ENCODE results near the gene RNF215.

DNA sequence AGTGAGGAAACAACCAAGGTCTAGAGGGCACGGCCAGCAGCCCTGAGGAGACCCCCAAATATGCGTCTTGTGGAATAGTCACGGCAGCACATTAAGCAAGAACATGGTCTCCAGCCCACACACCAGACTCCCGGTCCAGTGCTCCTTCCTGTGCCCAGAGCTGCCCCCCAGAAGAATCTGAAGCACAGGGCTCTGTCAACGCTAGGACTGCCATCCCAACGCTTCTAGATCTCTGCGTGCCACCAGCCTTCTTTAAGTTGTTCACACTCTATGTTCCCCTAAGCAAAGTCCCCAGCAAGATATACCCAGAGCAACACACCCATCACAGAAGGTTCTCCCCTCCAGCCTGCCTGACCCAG lies 6.1 kb upstream of the RNF215 start:
- TF ChIP-seq, protein P1, sequence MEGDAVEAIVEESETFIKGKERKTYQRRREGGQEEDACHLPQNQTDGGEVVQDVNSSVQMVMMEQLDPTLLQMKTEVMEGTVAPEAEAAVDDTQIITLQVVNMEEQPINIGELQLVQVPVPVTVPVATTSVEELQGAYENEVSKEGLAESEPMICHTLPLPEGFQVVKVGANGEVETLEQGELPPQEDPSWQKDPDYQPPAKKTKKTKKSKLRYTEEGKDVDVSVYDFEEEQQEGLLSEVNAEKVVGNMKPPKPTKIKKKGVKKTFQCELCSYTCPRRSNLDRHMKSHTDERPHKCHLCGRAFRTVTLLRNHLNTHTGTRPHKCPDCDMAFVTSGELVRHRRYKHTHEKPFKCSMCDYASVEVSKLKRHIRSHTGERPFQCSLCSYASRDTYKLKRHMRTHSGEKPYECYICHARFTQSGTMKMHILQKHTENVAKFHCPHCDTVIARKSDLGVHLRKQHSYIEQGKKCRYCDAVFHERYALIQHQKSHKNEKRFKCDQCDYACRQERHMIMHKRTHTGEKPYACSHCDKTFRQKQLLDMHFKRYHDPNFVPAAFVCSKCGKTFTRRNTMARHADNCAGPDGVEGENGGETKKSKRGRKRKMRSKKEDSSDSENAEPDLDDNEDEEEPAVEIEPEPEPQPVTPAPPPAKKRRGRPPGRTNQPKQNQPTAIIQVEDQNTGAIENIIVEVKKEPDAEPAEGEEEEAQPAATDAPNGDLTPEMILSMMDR (IDR thresholded peaks at IDR 0.05; ENCODE audit: insufficient read depth, low read depth, low read length), result no peak
- TF ChIP-seq EZH2 (IDR thresholded peaks at IDR 0.05; ENCODE audit: insufficient read depth, low read length), result no peak
